Inferior parietal cortex (tissue), 1 donor: ENCODE data around the gene LGALS4.
"Not testable (repeated sequence)": the region's sequence is repeated elsewhere in the genome, so short reads cannot be mapped to it uniquely, and the experiment has no call there.

Experiments used
- DNase-seq: peaks from one replicate; pipeline ENCODE4 v3.0.0-alpha.2; 2016; ENCODE audit errors: extremely low spot score

LGALS4 gene

GRCh38 chr19:38812841-38813320, at the start of gene LGALS4:
Gene LGALS4, minus strand, starts transcription at chr19:38812945. Its CDS starts 59 bp downstream, at chr19:38812886.
- DNase-seq, result no peak

DNA sequence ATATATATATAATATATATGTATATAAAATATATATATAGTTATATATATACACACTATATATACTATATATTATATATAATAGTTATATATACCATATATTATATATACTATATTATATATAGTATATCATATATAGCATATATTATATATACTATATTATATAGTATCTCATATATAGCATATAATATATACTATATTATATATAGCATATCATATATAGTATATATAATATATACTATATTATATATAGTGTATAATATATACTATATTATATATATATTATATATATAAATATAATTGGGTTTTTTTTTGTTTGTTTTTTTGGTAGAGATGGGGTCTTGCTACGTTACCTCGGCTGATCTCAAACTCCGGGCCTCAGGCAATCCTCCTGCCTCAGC, 48.6 kb upstream of the LGALS4 start:
- DNase-seq, result no peak

GRCh38 chr19:38859631-38860204, 47.0 kb upstream of the LGALS4 start:
- not testable (repeated sequence) for DNase-seq

DNA sequence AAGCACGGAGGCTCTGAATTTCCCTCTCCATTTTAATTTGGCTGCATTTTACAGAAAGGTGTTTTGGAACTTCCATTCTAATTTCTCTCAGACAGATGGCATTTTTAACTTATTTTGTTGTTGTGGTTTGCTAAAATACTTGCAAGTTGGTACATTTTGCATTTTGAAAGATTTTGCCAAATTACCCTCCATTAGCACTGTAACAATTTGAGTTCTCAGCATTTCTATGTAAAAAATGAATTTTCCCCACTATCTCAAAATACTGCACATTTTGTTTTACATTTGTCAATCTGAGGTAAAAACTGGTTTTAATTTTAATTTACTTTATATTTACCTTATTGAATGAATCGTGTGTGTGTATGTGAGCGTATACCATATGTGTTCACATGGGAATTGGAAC, 44.1 kb upstream of the LGALS4 start:
- DNase-seq, result no peak

- not testable (repeated sequence) for DNase-seq
Measured at GRCh38 chr19:38855751-38856150, 43.0 kb upstream of the LGALS4 start.

GRCh38 chr19:38854961-38855360, 42.2 kb upstream of the LGALS4 start:
- DNase-seq, result not testable (repeated sequence)

- no peak for DNase-seq
Measured at GRCh38 chr19:38853214-38853613, 40.5 kb upstream of the LGALS4 start.

DNA sequence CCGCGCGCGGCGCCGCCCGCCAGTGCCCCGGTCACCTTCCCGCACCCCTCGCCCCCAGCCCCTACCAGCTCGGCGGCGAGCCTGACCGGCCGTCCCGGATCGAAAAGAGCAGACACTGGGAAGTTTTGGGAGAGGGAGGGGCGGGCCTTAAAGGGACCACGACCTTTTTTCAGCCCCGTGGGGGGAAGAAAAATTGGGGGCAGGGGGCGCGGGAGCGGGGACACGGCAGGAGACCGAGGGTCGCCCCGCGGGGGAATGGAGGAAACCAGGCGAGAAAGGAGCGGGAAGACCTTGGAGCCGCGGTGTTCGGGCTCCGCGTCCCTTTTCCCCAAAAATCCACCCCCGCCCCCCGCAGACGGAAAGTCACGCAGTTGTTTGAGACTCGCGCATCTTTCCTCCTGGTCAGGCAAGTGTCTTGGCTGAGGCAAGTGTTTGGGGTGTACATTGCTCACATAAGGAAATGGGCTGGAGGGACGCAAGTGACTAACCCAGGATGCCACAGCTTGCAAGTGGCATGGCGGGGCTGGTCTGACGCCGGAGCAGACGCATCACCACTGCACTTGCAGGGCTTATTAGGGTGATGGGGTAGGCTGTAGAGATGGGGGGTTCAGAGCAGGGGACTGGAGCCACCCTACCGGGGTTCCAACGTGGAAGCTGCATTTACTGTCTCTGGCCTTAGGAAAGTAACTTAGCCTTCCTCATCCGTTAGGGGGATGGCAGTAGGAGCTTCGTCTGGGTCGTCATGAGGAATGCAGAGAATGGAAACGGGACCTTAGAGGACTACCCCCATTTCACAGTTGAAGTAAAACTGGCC, 39.7 kb upstream of the LGALS4 start:
- DNase-seq, result no peak

DNA sequence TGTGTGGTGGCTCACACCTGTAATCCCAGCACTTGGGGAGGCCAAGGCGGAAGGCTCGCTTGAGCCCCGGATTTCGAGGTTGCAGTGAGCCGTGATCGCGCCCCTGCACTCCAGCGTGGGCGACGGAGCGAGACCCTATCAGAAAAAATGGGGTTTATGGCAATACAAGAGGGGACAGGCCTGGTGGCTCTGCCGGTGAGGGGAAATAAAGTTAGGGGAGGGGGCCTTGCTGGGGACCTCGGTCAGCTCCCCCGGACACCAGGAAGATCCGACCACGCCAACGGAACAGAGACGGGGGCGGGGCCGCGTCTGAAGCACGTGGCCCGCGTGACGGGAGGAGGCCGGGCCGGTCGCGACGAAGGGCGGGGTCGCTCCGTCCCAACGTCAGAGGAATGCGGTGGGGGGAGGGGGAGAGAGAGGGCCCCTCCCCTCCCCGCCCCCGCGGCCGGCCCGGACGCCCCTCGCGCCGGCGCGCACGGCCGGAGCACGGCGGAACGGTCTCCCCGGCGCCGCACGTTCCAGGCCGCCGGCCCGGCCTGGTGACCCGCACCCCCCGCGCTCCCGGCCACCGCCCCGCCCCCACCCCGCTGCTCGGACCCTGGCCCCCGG, 39.0 kb upstream of the LGALS4 start:
- DNase-seq, result peak; percentile 90

- peak; percentile 19 for DNase-seq
Measured at GRCh38 chr19:38850976-38851621, 38.4 kb upstream of the LGALS4 start.

DNA sequence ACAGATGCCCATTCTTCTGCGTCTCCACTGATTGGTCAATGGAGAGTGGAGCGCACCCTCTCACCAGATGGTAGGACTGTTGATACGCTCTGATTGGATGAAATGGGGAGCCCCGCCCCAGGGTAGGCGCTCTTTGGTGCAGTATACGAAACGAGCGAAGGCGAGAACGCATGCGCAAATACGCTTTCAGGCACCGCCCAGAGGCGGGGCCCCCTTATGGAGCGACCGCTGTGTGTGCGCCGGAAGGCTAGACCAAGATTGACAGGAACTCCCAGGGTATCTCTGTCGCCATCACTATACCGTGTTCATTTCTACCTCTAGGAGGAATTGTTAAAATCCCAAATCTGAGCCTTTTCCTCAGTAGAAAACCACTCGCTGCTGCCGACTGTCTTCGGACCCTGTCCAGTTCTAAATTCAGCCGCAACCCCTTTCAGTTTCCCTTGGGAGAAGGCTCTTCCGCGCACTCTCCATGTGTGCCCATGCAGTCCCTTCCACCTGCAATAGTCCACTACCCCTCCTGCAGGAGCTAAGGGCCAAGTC, 37.8 kb upstream of the LGALS4 start:
- DNase-seq, result no peak

GRCh38 chr19:38849860-38850435, 37.2 kb upstream of the LGALS4 start, which contains the start of gene HNRNPL:
Gene HNRNPL, minus strand, starts transcription at chr19:38849986. Its CDS starts 20 bp downstream, at chr19:38849966.
- DNase-seq, result peak; percentile 100

DNA sequence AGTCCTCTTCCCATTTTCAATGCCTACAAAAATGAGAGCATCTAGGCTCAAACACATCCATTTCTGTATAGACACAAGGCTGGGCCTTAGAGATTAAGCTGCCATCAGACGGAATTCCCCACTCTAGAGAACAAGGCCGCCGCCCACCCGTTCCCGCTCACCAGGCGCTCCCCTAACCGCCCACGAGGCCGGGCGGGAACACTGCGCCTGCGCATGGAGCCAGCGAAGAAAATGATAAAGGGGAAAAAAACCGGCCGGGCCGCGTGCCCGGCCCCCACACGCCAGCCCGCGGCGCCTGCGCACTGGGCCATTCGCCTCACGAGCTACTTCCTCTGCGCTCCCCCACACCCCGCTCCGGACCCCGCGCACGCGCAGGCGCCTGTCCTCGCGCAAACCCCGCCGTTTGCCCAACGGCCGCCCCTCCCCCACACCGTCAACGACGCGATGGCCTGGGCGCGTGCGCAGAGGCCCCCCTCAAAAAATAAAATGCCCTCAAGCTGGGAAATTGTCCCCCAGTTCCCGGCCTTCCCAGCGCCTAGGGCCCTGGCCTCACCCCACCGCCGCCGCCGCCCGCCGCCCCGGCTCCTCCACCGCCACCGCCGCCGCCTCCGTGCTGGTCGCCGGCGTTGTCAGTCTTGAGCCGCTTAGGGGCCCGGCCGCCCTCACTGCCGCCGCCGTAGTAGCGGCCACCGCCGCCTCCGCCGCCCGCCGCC, 36.6 kb upstream of the LGALS4 start:
- peak; percentile 96 for DNase-seq

DNA sequence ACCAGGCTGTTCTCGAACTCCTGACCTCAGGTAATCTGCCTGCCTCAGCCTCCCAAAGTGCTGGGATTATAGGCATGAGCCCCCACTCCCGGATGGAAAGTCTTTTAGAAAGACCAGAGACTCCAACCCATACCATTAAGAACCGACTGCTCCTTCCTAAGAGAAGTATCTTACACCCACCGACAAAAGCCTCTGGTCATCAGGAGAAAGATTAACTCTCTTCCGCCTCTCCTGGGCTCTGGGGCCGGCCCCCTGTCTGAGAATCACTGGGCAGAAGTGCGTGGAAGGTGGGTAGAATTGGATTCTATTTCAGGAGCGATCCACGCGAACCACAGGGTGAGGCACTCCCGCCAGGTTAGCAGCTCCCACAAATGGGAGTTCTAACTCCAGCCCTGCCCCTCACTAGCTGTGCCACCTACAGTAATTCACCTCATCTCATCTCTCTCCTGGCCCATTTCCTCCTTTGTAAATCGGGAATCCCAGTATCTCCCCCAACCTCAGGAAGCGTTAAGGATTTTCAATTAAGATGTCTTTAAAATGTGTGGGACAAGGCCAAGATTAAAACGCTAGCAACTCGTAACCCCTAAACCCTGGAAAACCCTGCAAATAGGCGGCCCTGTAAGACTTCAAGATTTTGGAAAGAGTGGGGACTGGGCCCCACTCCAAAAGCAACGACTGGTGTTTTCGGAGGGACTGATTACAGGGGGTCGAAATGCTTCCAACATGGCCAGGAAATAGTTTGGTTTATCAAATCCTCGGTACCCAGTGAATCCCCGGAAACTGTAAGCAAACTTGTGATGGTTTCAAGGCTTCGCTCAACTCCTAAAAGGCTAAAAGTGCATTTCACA, 35.8 kb upstream of the LGALS4 start:
- no peak for DNase-seq

- DNase-seq, result no peak
Measured at GRCh38 chr19:38846097-38846496, 33.4 kb upstream of the LGALS4 start.

GRCh38 chr19:38845374-38846024, 32.8 kb upstream of the LGALS4 start:
- DNase-seq, result no peak

DNA sequence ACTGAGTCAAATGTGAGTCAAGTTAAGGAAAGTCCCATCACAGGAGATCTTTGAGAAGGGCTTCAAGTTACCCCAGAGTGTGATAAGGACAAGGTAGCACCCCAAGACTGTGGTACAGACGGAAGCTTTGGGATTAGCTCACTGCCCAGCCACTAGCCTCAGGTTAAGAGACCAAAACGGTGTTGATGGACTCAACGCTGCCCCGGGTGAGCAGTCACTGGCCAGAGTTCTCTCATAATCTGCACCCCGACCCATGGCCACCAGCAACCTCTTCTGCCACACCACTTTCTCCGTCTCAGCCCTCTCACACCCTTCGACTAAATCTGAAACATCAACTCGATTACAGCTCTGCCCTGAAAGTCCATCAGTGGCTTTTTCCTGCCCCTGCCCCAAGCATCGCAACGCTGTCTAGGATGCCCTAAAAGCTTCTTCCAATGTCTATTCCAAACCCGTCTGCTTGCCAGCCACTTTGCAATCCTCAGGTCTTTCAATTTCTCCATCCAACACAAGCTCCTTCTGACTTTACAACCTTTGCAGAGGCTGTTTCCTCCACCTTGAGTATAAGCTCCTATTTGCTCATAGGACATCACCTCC, 31.4 kb upstream of the LGALS4 start:
- DNase-seq, result no peak

DNA sequence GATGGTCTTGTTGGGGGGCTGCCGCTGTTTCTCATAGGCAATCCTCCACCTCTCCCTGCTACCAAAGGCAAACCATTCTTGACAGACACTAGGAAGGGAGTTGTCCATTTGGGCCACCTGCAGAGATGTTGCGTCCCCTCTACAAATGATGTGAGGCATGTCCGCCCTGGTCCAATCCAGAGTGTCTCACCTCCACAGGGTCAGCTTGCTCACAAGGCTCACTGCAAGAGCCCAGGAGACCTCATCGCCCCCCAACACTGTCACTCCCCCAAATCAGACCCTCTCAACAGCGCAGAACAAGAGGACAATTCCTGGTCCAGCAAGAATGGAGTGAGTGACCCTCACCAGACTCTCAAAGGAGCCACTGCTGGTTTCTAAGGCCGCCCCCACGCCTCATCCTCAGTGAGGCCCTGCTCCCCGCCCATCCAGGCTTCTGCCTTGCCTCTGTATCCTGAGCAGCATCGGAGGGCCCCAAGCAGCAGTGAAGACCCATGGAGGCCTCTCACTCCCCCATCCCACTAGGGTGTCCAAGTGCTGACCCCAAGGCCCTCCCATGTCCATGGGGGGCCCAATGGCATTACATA, 30.5 kb upstream of the LGALS4 start:
- no peak for DNase-seq
